GM23338 (cell line): ENCODE measurements around the gene TBC1D2B. TPM values are rescaled to one million over a fixed set of nuclear protein-coding genes. Genes with fewer than 3 reads are reported as not detected.

Experiments
- CREB1 ChIP-seq: fragments of 250-450 bp; sonication (Bioruptor Pico); IDR thresholded peaks from 2 replicates; pipeline ENCODE4 v1.5.0; 2020; ENCODE audit warnings: low read depth, mild to moderate bottlenecking, moderate library complexity
- CTCF ChIP-seq, 2 experiments: fragments of 200-600 bp in 1 of 2; sonication (generic) in 1 of 2; conservative IDR thresholded peaks; 2 replicates each; pipeline versions ENCODE4 v1.5.1 to v1.6.1; 2016 to 2017; ENCODE audit warnings: antibody characterized with exemption in 2 of 2, low read depth in 2 of 2, mild to moderate bottlenecking in 2 of 2, moderate library complexity in 1 of 2
- POLR2AphosphoS5 ChIP-seq: IDR thresholded peaks from 2 replicates; pipeline ENCODE4 v1.6.1; 2016; ENCODE audit warnings: antibody characterized with exemption, low read depth
- STAT1 ChIP-seq: IDR thresholded peaks from one replicate; pipeline ENCODE4 v1.6.1; 2016; ENCODE audit warnings: antibody characterized with exemption; ENCODE audit not compliant: unreplicated experiment
- ZNF462 ChIP-seq: fragments of 250-450 bp; sonication (Bioruptor Pico); IDR thresholded peaks from 2 replicates; pipeline ENCODE4 v1.5.0; 2020; ENCODE audit warnings: mild to moderate bottlenecking, moderate library complexity
- polyA plus RNA-seq: library from polyadenylated mRNA; unstranded; fragments of >200 nt; fragmentation: Nextera tagmentation; extraction: Ambion mirVana; gene quantifications from 2 replicates; pipeline ENCODE4 v1.2.1, GENCODE V29; 2016
- total RNA-seq: library from RNA; depleted of rRNA; stranded (reverse); fragments of >200 nt; shearing (Covaris generic); gene quantifications from 2 replicates; pipeline ENCODE4 v1.2.3, GENCODE V29; 2014

TBC1D2B gene
- total and polyA plus RNA-seq, 2 experiments from 2014 or later: 3.6 to 17.8 TPM

GRCh38 chr15:78007964-78008886, 69.3 kb downstream of the TBC1D2B start (continued):
- no peak for TF ChIP-seq ZNF462 (CRISPR knock-in tag)
- TF ChIP-seq CTCF (conservative IDR thresholded peaks at IDR 0.05; ENCODE audit: low read depth in 2 of 2): no peak
- TF ChIP-seq CREB1: no peak
- TF ChIP-seq STAT1: no peak
- TF ChIP-seq POLR2AphosphoS5: no peak
